H1 (cell line): ENCODE data around the gene S1PR2. TPM values are rescaled to one million over a fixed set of nuclear protein-coding genes. Genes with fewer than 3 reads are reported as not detected.
"Not testable (repeated sequence)": the region's sequence is repeated elsewhere in the genome, so short reads cannot be mapped to it uniquely, and the experiment has no call there.

Source experiments
- CTCF ChIA-PET: fragments of 300-600 bp; sonication (Branson Sonifier 250); formaldehyde crosslinking; loops from one replicate; lab custom pipeline; 2021; ENCODE audit not compliant: partially characterized antibody; lab: Charles Lee
- POLR2A ChIA-PET: fragments of 300-600 bp; sonication (Branson Sonifier 250); formaldehyde crosslinking; loops from one replicate; lab custom pipeline; 2021; ENCODE audit warnings: inconsistent platforms; ENCODE audit not compliant: partially characterized antibody; lab: Charles Lee
- DNase-seq, 2 experiments: peaks; one replicate each; pipeline versions ENCODE4 v3.0.0 to v3.0.0-alpha.2; 2010 to 2022; ENCODE audit warnings: low spot score in 2 of 2, low read depth in 1 of 2, mixed read lengths in 1 of 2
- FAIRE-seq: peaks from 2 replicates; lab custom pipeline; 2011; peaks lifted over from hg19 to GRCh38; lab: Jason Lieb, UNC
- H2AFZ ChIP-seq: 2 replicates; pipeline ENCODE4 v1.8.1; 2012; ENCODE audit warnings: low read length, inconsistent platforms
- H2AK5ac ChIP-seq: 2 replicates; pipeline ENCODE4 v1.6.1; 2013; ENCODE audit warnings: low read depth, low read length
- H2BK120ac ChIP-seq: replicated peaks from 2 replicates; pipeline ENCODE3; 2013; ENCODE audit warnings: low read depth, low read length, inconsistent platforms
- H2BK12ac ChIP-seq: 2 replicates; pipeline ENCODE4 v1.6.1; 2013; ENCODE audit warnings: low read depth, low read length
- H2BK15ac ChIP-seq: 2 replicates; pipeline ENCODE4 v1.6.1; 2013; ENCODE audit warnings: low read length
- H2BK20ac ChIP-seq: 2 replicates; pipeline ENCODE4 v1.6.1; 2013; ENCODE audit warnings: low read length
- H2BK5ac ChIP-seq: 2 replicates; pipeline ENCODE4 v1.6.1; 2013; ENCODE audit warnings: low read depth, low read length
- H3K14ac ChIP-seq: 2 replicates; pipeline ENCODE4 v1.6.1; 2013; ENCODE audit warnings: inconsistent platforms; ENCODE audit not compliant: insufficient read length
- H3K18ac ChIP-seq: 2 replicates; pipeline ENCODE4 v1.6.1; 2013; ENCODE audit warnings: low read length; ENCODE audit errors: extremely low read depth
- H3K23ac ChIP-seq: 2 replicates; pipeline ENCODE4 v1.6.1; 2013; ENCODE audit warnings: inconsistent platforms; ENCODE audit not compliant: insufficient read length
- H3K23me2 ChIP-seq: 2 replicates; pipeline ENCODE4 v1.6.1; 2013; ENCODE audit warnings: low read depth, low read length
- H3K27ac ChIP-seq: 2 replicates; pipeline ENCODE4 v1.6.1; 2011; ENCODE audit warnings: low read depth, low read length, inconsistent platforms
- H3K27me3 ChIP-seq, 4 experiments: replicated peaks in 1 of 4; 1 replicate in 1 of 4; 2 replicates in 3 of 4; pipeline versions ENCODE4 v1.6.1 to v1.8.1; 2011 to 2013; ENCODE audit warnings: low read length in 3 of 4, mild to moderate bottlenecking in 3 of 4, inconsistent platforms in 2 of 4, mixed read lengths in 2 of 4, moderate library complexity in 1 of 4; ENCODE audit not compliant: control insufficient read depth in 3 of 4, insufficient read depth in 3 of 4; ENCODE audit errors: extremely low read depth in 1 of 4
- H3K36me3 ChIP-seq, 4 experiments: 2 replicates each; pipeline versions ENCODE4 v1.6.1 to v1.8.1; 2011 to 2013; ENCODE audit warnings: mild to moderate bottlenecking in 4 of 4, low read length in 3 of 4, moderate library complexity in 2 of 4, control low read depth in 1 of 4, inconsistent platforms in 1 of 4; ENCODE audit not compliant: insufficient read depth in 4 of 4, control insufficient read depth in 2 of 4
- H3K4ac ChIP-seq: replicated peaks from 2 replicates; pipeline ENCODE3; 2013; ENCODE audit warnings: low read length, low read depth, mixed read lengths, inconsistent platforms; ENCODE audit not compliant: insufficient read length
- H3K4me1 ChIP-seq, 4 experiments: replicated peaks in 1 of 4; 1 replicate in 1 of 4; 2 replicates in 3 of 4; pipeline versions ENCODE4 v1.6.1 to v1.8.1; 2011 to 2013; ENCODE audit warnings: low read length in 3 of 4, inconsistent platforms in 2 of 4, mixed read lengths in 1 of 4; ENCODE audit not compliant: insufficient read depth in 4 of 4, control insufficient read depth in 3 of 4
- H3K4me2 ChIP-seq, 2 experiments: 2 replicates each; pipeline versions ENCODE4 v1.6.1 to v1.8.1; 2011 to 2013; ENCODE audit warnings: low read depth in 2 of 2, low read length in 2 of 2, control low read depth in 1 of 2, inconsistent platforms in 1 of 2, mild to moderate bottlenecking in 1 of 2; ENCODE audit not compliant: insufficient read depth in 1 of 2
- H3K4me3 ChIP-seq, 4 experiments: fragments of 200-600, 300-600 bp in 1 of 4; sonication (generic), shearing (Covaris generic), sonication (Bioruptor Twin) in 1 of 4; 2 replicates each; pipeline versions ENCODE4 v1.5.1 to v1.8.1; 2011 to 2016; ENCODE audit warnings: low read length in 4 of 4, low read depth in 3 of 4, control low read depth in 2 of 4, inconsistent platforms in 2 of 4, mild to moderate bottlenecking in 2 of 4, mixed read lengths in 1 of 4, moderate library complexity in 1 of 4; ENCODE audit not compliant: insufficient read depth in 2 of 4; ENCODE audit errors: extremely low read depth in 1 of 4
- H3K56ac ChIP-seq: replicated peaks from 2 replicates; pipeline ENCODE3; 2013; ENCODE audit warnings: low read depth, mild to moderate bottlenecking, mixed read lengths, low read length, inconsistent platforms; ENCODE audit not compliant: insufficient read length
- H3K79me1 ChIP-seq: 2 replicates; pipeline ENCODE4 v1.6.1; 2013; ENCODE audit warnings: low read depth, low read length, control low read depth
- H3K79me2 ChIP-seq, 2 experiments: 2 replicates each; pipeline versions ENCODE4 v1.6.1 to v1.8.1; 2012 to 2013; ENCODE audit warnings: low read length in 2 of 2, mild to moderate bottlenecking in 2 of 2, inconsistent platforms in 1 of 2; ENCODE audit not compliant: insufficient read depth in 2 of 2, control insufficient read depth in 1 of 2
- H3K9ac ChIP-seq, 4 experiments: replicated peaks in 1 of 4; 1 replicate in 1 of 4; 2 replicates in 3 of 4; pipeline versions ENCODE4 v1.6.1 to v1.8.1; 2011 to 2013; ENCODE audit warnings: low read depth in 3 of 4, low read length in 3 of 4, control low read depth in 2 of 4, mild to moderate bottlenecking in 2 of 4, moderate library complexity in 2 of 4, inconsistent platforms in 1 of 4; ENCODE audit errors: extremely low read depth in 1 of 4
- H3K9me3 ChIP-seq, 2 experiments: 2 replicates each; pipeline versions ENCODE4 v1.6.1 to v1.8.1; 2012 to 2013; ENCODE audit warnings: mild to moderate bottlenecking in 2 of 2, moderate library complexity in 2 of 2, control low read depth in 1 of 2, inconsistent platforms in 1 of 2, low read depth in 1 of 2, low read length in 1 of 2, mixed read lengths in 1 of 2; ENCODE audit not compliant: insufficient read depth in 2 of 2
- H4K20me1 ChIP-seq, 2 experiments: replicated peaks in 1 of 2; 2 replicates each; pipeline versions ENCODE3 to v1.8.1; 2011 to 2013; ENCODE audit warnings: inconsistent platforms in 2 of 2, low read length in 2 of 2, mild to moderate bottlenecking in 1 of 2; ENCODE audit not compliant: insufficient read depth in 2 of 2, control insufficient read depth in 1 of 2
- H4K5ac ChIP-seq: 2 replicates; pipeline ENCODE4 v1.6.1; 2013; ENCODE audit warnings: low read length, low read depth, mixed read lengths, inconsistent platforms; ENCODE audit not compliant: insufficient read length
- H4K8ac ChIP-seq: 2 replicates; pipeline ENCODE4 v1.8.0; 2013; ENCODE audit warnings: mild to moderate bottlenecking, moderate library complexity, low read length, inconsistent platforms; ENCODE audit not compliant: insufficient read depth; ENCODE audit errors: extremely low read depth
- H4K91ac ChIP-seq: replicated peaks from 2 replicates; pipeline ENCODE3; 2013; ENCODE audit warnings: low read length, mixed read lengths, inconsistent platforms; ENCODE audit not compliant: insufficient read length
- WGBS, 2 experiments: shearing (Covaris generic) in 1 of 2; methylation state at CpG; one replicate each; pipeline versions ENCODE4 v1.1.6 to v1.1.7; 2013 to 2015; ENCODE audit warnings: low lambda C conversion rate in 2 of 2, mixed read lengths in 2 of 2, inconsistent platforms in 1 of 2, low coverage in 1 of 2, missing lambda C conversion rate in 1 of 2; ENCODE audit not compliant: insufficient replicate concordance in 2 of 2, insufficient coverage in 1 of 2, insufficient read length in 1 of 2; ENCODE audit errors: extremely low coverage in 1 of 2, missing lambda C conversion rate in 1 of 2; 5-methylcytosine and 5-hydroxymethylcytosine counted together
- polyA plus RNA-seq, 7 experiments: library from polyadenylated mRNA; depleted of rRNA in 3 of 7; stranded (reverse) in 5 of 7; unstranded in 2 of 7; fragments of >200 nt in 5 of 7; fragments of 200-250 nt in 2 of 7; gene quantifications; 1 replicate in 5 of 7; 2 replicates in 1 of 7; 4 replicates in 1 of 7; pipeline versions ENCODE4 v1.2.1 to v1.2.3, GENCODE V29; 2011 to 2013; ENCODE audit warnings: missing spikeins in 2 of 7, mixed read lengths in 2 of 7
- total RNA-seq: library from RNA; stranded (reverse); fragmentation: NEBNext Ultra II Directional; extraction: Animal tissue kit (Norgen Biotek cat#: 25700); gene quantifications from 2 replicates; pipeline ENCODE4 v1.2.1, GENCODE V29; 2021

S1PR2 gene
- total and polyA plus RNA-seq, 2 of the 8 experiments (the other 6 are each of a cell fraction or from before 2014, with no cell fraction given): 17.5 to 19.4 TPM

- H3K23me2 ChIP-seq, H2BK120ac ChIP-seq, H2BK20ac ChIP-seq, H2BK5ac ChIP-seq, H3K4me3 ChIP-seq, H4K20me1 ChIP-seq, FAIRE-seq, H3K36me3 ChIP-seq, H2BK15ac ChIP-seq, H3K18ac ChIP-seq, H4K5ac ChIP-seq, H3K56ac ChIP-seq, DNase-seq, H3K4ac ChIP-seq, H2AFZ ChIP-seq, H3K4me2 ChIP-seq, H4K8ac ChIP-seq, H3K23ac ChIP-seq, H2BK12ac ChIP-seq, H3K79me1 ChIP-seq, H3K27ac ChIP-seq, H3K14ac ChIP-seq, H3K9me3 ChIP-seq, H2AK5ac ChIP-seq, H4K91ac ChIP-seq, H3K9ac ChIP-seq, H3K4me1 ChIP-seq, H3K79me2 ChIP-seq, H3K27me3 ChIP-seq: not testable (repeated sequence)
- ChIA-PET CTCF (interaction anchor here (1.0 to 2.9 kb wide), 7 partner anchors 8 to 351 kb away, joined by 3 to 14 read pairs (median 4); no protein-coding TSS in a partner anchor), POLR2A (interaction anchor here (0.6 to 2.2 kb wide), 3 partner anchors 10 to 135 kb away, joined by 3 to 9 read pairs (median 4); no protein-coding TSS in a partner anchor)
- WGBS, 2 experiments: 95% methylated on average over 7 of the region's 7 CpGs; no CpG with 5 or more reads in 1 of the 2 experiments
Measured at GRCh38 chr19:10235409-10235808, 4.3 kb upstream of the S1PR2 start.
